GM12891 (cell line): ENCODE results near the gene C4BPA.

ENCODE experiments used
- POLR2A ChIP-seq: IDR thresholded peaks from 2 replicates; pipeline ENCODE4 v1.6.1; 2011; ENCODE audit warnings: low read depth, low read length, control low read depth
- SPI1 ChIP-seq: IDR thresholded peaks from 2 replicates; pipeline ENCODE4 v1.6.1; 2011; ENCODE audit warnings: low read depth, low read length, control low read depth
- TAF1 ChIP-seq: IDR thresholded peaks from 2 replicates; pipeline ENCODE4 v1.6.1; 2011; ENCODE audit warnings: low read depth, low read length, control low read depth

- TF ChIP-seq POLR2A = no peak
- TF ChIP-seq SPI1 = no peak
- no peak for TF ChIP-seq TAF1
Observed at GRCh38 chr1:207101720-207102119, 2.3 kb upstream of the C4BPA start.
